HepG2 (cell line): ENCODE measurements around the gene NEU4. TPM values are rescaled to one million over a fixed set of nuclear protein-coding genes. Genes with fewer than 3 reads are reported as not detected.
A peak's percentile ranks its signal among the peaks of the same experiment; 100 is the strongest.

Experiments used
- AKAP8 ChIP-seq: sonication (generic); formaldehyde crosslinking; IDR thresholded peaks from 2 replicates; pipeline ENCODE4 v1.5.1; 2020; ENCODE audit warnings: mild to moderate bottlenecking, missing genetic modification reagents
- CREM ChIP-seq, 2 experiments: sonication (generic) in 1 of 2; formaldehyde crosslinking in 1 of 2; IDR thresholded peaks; 2 replicates each; pipeline versions ENCODE4 v1.4.0 to v1.6.1; 2016 to 2020; ENCODE audit warnings: antibody characterized with exemption in 1 of 2, mild to moderate bottlenecking in 1 of 2, missing genetic modification reagents in 1 of 2
- HOXA5 ChIP-seq: sonication (generic); formaldehyde crosslinking; IDR thresholded peaks from 2 replicates; pipeline ENCODE4 v1.4.0; 2020; ENCODE audit warnings: missing genetic modification reagents
- UBTF ChIP-seq: sonication (generic); formaldehyde crosslinking; IDR thresholded peaks from 2 replicates; pipeline ENCODE4 v1.4.0; 2020; ENCODE audit warnings: mild to moderate bottlenecking, missing genetic modification reagents
- ZBTB34 ChIP-seq: sonication (generic); formaldehyde crosslinking; IDR thresholded peaks from 2 replicates; pipeline ENCODE4 v1.8.0; 2022; ENCODE audit warnings: mild to moderate bottlenecking, missing genetic modification reagents
- ZFX ChIP-seq: sonication (generic); formaldehyde crosslinking; IDR thresholded peaks from 2 replicates; pipeline ENCODE4 v1.4.0; 2020; ENCODE audit warnings: mild to moderate bottlenecking, low read depth, missing genetic modification reagents, moderate library complexity
- ZNF142 ChIP-seq: sonication (generic); formaldehyde crosslinking; IDR thresholded peaks from 2 replicates; pipeline ENCODE4 v1.4.0; 2020; ENCODE audit warnings: missing genetic modification reagents
- ZNF451 ChIP-seq: sonication (generic); formaldehyde crosslinking; IDR thresholded peaks from 2 replicates; pipeline ENCODE4 v1.5.0; 2020; ENCODE audit warnings: mild to moderate bottlenecking, missing genetic modification reagents
- ZNF468 ChIP-seq: sonication (generic); formaldehyde crosslinking; IDR thresholded peaks from 2 replicates; pipeline ENCODE4 v1.8.0; 2022; ENCODE audit warnings: mild to moderate bottlenecking, moderate library complexity, missing genetic modification reagents
- polyA plus RNA-seq, 8 experiments: library from polyadenylated mRNA; depleted of rRNA in 3 of 8; stranded (reverse) in 7 of 8; unstranded in 1 of 8; fragments of >200 nt; fragmentation: Illumina TruSeq in 4 of 8; extraction: Trizol in 4 of 8; gene quantifications; 2 replicates each; pipeline versions ENCODE4 v1.2.1 to v1.2.3, GENCODE V29; 2011 to 2016; ENCODE audit warnings: low read depth in 4 of 8, missing spikeins in 1 of 8, mixed read lengths in 1 of 8; ENCODE audit not compliant: insufficient read depth in 1 of 8
- total RNA-seq, 5 experiments: library from RNA; depleted of rRNA; stranded (reverse); fragments of >200 nt; fragmentation: Illumina TruSeq; extraction: Trizol; gene quantifications; 2 replicates each; pipeline ENCODE4 v1.2.3, GENCODE V29; 2016; ENCODE audit warnings: low read depth in 1 of 5

The NEU4 gene
- total and polyA plus RNA-seq, 2 of the 13 experiments (the other 11 are each of a cell fraction or from before 2014, with no cell fraction given) = 53.5 to 107 TPM

DNA sequence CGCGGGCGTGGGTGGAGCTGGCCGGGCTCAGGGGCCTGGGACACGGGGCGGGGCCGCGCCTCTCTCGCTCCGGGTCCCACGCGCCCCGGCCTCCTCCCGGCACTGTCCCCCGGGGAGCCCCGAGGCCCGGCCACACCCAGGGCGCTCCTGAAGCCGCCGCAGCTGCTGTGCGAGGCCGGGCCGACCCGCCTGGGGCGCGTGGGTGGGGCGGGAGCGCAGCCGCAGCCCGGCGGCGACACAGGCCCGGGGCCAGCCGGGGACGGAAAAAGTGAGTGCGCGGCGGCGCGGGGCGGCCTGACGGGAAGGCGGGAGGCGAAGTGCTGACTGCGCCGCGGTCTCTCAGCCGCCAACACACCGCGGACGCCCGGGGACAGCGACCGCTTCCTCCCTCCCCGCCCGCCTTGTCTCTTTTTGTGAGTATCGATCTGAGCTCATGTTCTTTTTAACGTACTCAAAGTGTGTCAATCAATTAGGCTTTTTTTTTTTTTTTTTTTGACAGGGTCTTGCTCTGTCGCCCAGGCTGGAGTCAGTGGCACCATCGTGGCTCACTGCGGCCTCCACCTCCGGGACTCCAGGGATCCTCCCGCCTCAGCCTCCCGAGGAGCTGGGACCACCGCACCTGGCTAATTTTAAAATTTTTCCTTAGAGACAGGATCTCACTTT is 35.2 kb downstream of the NEU4 start (continued):
- TF ChIP-seq ZNF142 (CRISPR knock-in tag) (peak; percentile 94), ZFX (CRISPR knock-in tag) (peak; percentile 45), AKAP8 (no peak), ZNF468 (CRISPR knock-in tag) (no peak), ZBTB34 (CRISPR knock-in tag) (no peak), CREM (IDR thresholded peaks at IDR 0.05) (no peak), CREM (CRISPR knock-in tag; IDR thresholded peaks at IDR 0.05) (no peak), UBTF (CRISPR knock-in tag) (peak; percentile 67; the same call in 1 of the 2 replicates), HOXA5 (CRISPR knock-in tag) (no peak), ZNF451 (CRISPR knock-in tag) (no peak)
